Activated CD4-positive, alpha-beta T cell treated with anti-CD3 and anti-CD28 coated beads, Interleukin-2, amount 10 ng/mL, durations not matched to agents 7 days and 5 days (primary cell): ENCODE measurements around the gene PCCA. TPM values are rescaled to one million over a fixed set of nuclear protein-coding genes. Genes with fewer than 3 reads are reported as not detected.
"Not testable (repeated sequence)": the region's sequence is repeated elsewhere in the genome, so short reads cannot be mapped to it uniquely, and the experiment has no call there.

Source experiments
- CTCF ChIA-PET: fragments of 350-600 bp; sonication (Branson Sonifier 250); formaldehyde crosslinking; loops from one replicate; lab custom pipeline; 2021; ENCODE audit warnings: antibody characterized with exemption; lab: Charles Lee
- POLR2A ChIA-PET: fragments of 350-600 bp; sonication (Branson Sonifier 250); formaldehyde crosslinking; loops from one replicate; lab custom pipeline; 2021; ENCODE audit warnings: antibody characterized with exemption; lab: Charles Lee
- DNase-seq: peaks from one replicate; pipeline ENCODE4 v3.0.0-alpha.2; 2020
- H3K27ac Mint-ChIP-seq: one replicate; pipeline ENCODE4 v1.8.0; 2021; ENCODE audit warnings: mild to moderate bottlenecking, moderate library complexity, mixed read lengths
- H3K27me3 Mint-ChIP-seq: one replicate; pipeline ENCODE4 v1.8.0; 2021; ENCODE audit warnings: mixed read lengths
- H3K36me3 Mint-ChIP-seq: one replicate; pipeline ENCODE4 v1.8.0; 2021; ENCODE audit warnings: low read depth, mixed read lengths
- H3K4me1 Mint-ChIP-seq: one replicate; pipeline ENCODE4 v1.8.0; 2021; ENCODE audit warnings: mixed read lengths
- H3K4me3 Mint-ChIP-seq: one replicate; pipeline ENCODE4 v1.8.0; 2021; ENCODE audit warnings: mild to moderate bottlenecking, moderate library complexity, mixed read lengths
- H3K9me3 Mint-ChIP-seq: one replicate; pipeline ENCODE4 v1.8.0; 2021; ENCODE audit warnings: mixed read lengths
- total RNA-seq, 2 experiments: library from RNA; stranded (reverse); gene quantifications; one replicate each; pipeline ENCODE4 v1.2.3, GENCODE V29; 2021

The PCCA gene
- total RNA-seq, 2 experiments from 2014 or later: 8.6 to 8.9 TPM

DNA sequence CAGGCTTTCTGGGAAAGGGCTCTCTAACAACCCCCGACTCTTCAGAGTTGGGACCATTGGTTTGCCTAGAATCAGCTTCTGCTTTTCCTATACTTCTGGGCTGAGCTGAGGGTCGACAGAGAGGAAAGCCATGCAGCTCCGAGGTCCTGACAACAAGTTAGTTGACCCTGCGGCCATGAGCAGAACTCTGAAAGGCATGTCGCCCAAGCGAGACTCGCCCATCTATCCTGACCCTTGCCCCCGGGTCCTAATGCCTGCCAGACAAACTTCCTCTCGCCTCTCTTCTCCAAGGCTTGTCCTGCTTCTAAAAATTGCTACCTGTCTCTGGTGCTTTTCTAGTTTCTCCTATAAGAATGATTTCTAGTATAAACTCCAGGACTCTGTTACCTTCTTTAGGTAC is 9.9 kb upstream of the PCCA start:
- H3K4me1 Mint-ChIP-seq, H3K27ac Mint-ChIP-seq, CTCF ChIA-PET, H3K4me3 Mint-ChIP-seq, H3K27me3 Mint-ChIP-seq, POLR2A ChIA-PET, H3K36me3 Mint-ChIP-seq, H3K9me3 Mint-ChIP-seq, DNase-seq: not testable (repeated sequence)

GRCh38 chr13:100083401-100083800 is 5.5 kb upstream of the PCCA start:
- H3K9me3 Mint-ChIP-seq, POLR2A ChIA-PET, H3K4me3 Mint-ChIP-seq, H3K4me1 Mint-ChIP-seq, H3K27me3 Mint-ChIP-seq, H3K27ac Mint-ChIP-seq, CTCF ChIA-PET, DNase-seq, H3K36me3 Mint-ChIP-seq: not testable (repeated sequence)

GRCh38 chr13:100088273-100088643 is 635 bp upstream of the PCCA start:
- H3K9me3 Mint-ChIP-seq: no peaks in the 10 kb centered on the region
- no peak for DNase-seq
- H3K27me3 Mint-ChIP-seq: no peaks in the 10 kb centered on the region
- peaks cover 23% of the 10 kb centered on the region for H3K4me1 Mint-ChIP-seq
- peak overlapping the region; percentile 94 for H3K4me3 Mint-ChIP-seq
- POLR2A ChIA-PET: no interaction called here
- no peak overlapping the region for H3K27ac Mint-ChIP-seq
- H3K36me3 Mint-ChIP-seq: no peaks in the 10 kb centered on the region
- CTCF ChIA-PET: interaction anchor here (0.6 kb wide), 2 partner anchors 407 to 1380 kb away, joined by 3 to 5 read pairs; no protein-coding TSS in a partner anchor

GRCh38 chr13:100089465-100090032 is 656 bp downstream of the PCCA start:
- H3K27ac Mint-ChIP-seq: peak overlapping the region; percentile 89
- H3K4me3 Mint-ChIP-seq: peak overlapping the region; percentile 94
- no peaks in the 10 kb centered on the region for H3K27me3 Mint-ChIP-seq
- DNase-seq: peak; percentile 35
- peaks cover 23% of the 10 kb centered on the region for H3K4me1 Mint-ChIP-seq
- POLR2A ChIA-PET: no interaction called here
- no peaks in the 10 kb centered on the region for H3K9me3 Mint-ChIP-seq
- H3K36me3 Mint-ChIP-seq: no peaks in the 10 kb centered on the region
- CTCF ChIA-PET: interaction anchor here (0.8 to 1.2 kb wide), 3 partner anchors 9 to 41 kb away, joined by 3 to 4 read pairs (median 3); no protein-coding TSS in a partner anchor

GRCh38 chr13:100090861-100091260 is 2.0 kb downstream of the PCCA start:
- H3K27me3 Mint-ChIP-seq: no peaks in the 10 kb centered on the region
- DNase-seq: no peak
- no peaks in the 10 kb centered on the region for H3K36me3 Mint-ChIP-seq
- ChIA-PET POLR2A (no interaction called here), CTCF (no interaction called here)
- H3K4me3 Mint-ChIP-seq: no peak overlapping the region
- no peak overlapping the region for H3K27ac Mint-ChIP-seq
- H3K4me1 Mint-ChIP-seq: peaks cover 28% of the 10 kb centered on the region
- H3K9me3 Mint-ChIP-seq: no peaks in the 10 kb centered on the region

DNA sequence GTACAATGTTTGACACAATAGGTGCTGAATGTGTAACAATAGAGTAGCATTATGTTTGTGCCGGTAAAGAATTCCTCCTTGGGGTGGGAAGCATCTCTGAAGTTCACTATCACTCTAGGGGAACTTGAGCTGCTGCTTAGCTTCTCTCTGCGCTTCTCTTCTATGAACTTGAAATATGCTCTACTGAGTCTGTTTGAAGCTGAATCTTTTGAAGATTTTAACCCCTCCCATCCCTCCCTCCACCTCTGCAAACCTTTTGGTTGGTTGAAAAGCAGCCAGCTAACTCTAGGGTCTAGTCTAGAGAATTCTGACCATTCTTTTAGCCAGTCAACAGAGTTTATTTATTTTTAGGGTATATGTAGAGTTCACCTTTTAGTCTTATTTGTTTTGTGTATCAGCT is 2.5 kb downstream of the PCCA start:
- Mint-ChIP-seq H3K27ac (no peak overlapping the region), H3K4me3 (no peak overlapping the region), H3K36me3 (no peaks in the 10 kb centered on the region), H3K9me3 (no peaks in the 10 kb centered on the region), H3K4me1 (peaks cover 30% of the 10 kb centered on the region), H3K27me3 (no peaks in the 10 kb centered on the region)
- DNase-seq: no peak
- ChIA-PET CTCF (no interaction called here), POLR2A (no interaction called here)

- H3K4me3 Mint-ChIP-seq, H3K27ac Mint-ChIP-seq, H3K36me3 Mint-ChIP-seq, DNase-seq, H3K27me3 Mint-ChIP-seq, POLR2A ChIA-PET, H3K9me3 Mint-ChIP-seq, CTCF ChIA-PET: not testable (repeated sequence)
- H3K4me1 Mint-ChIP-seq: peaks cover 30% of the 10 kb centered on the region
These were observed 3.4 kb downstream of the PCCA start for GRCh38 chr13:100092273-100092672.

GRCh38 chr13:100095498-100095897 is 6.6 kb downstream of the PCCA start:
- no peaks in the 10 kb centered on the region for H3K27me3 Mint-ChIP-seq
- no peak overlapping the region for H3K4me3 Mint-ChIP-seq
- no peak overlapping the region for H3K27ac Mint-ChIP-seq
- H3K4me1 Mint-ChIP-seq: peaks cover 15% of the 10 kb centered on the region
- DNase-seq: no peak
- ChIA-PET POLR2A (no interaction called here), CTCF (no interaction called here)
- H3K36me3 Mint-ChIP-seq: no peaks in the 10 kb centered on the region
- no peaks in the 10 kb centered on the region for H3K9me3 Mint-ChIP-seq

DNA sequence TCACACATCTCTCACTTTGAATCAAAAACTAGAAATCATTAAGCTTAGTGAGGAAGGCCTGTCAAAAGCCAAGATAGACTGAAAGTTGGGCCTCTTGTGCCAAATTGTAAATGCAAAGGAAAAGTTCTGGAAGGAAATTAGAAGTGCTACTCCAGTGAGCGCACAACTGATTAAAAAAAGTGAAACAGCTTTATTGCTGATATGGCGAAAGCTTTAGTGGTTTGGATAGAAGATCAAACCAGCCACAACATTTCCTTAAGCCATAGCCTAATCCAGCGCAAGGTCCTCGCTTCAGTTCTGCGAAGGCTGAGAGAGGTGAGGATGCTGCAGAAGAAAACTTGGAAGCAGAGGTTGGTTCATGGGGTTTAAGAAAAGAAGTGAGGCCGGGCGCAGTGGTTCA is 7.6 kb downstream of the PCCA start:
- POLR2A ChIA-PET: no interaction called here
- Mint-ChIP-seq H3K27ac (no peak overlapping the region), H3K4me1 (peaks cover 7% of the 10 kb centered on the region), H3K36me3 (no peaks in the 10 kb centered on the region), H3K4me3 (no peak overlapping the region), H3K27me3 (no peaks in the 10 kb centered on the region), H3K9me3 (no peaks in the 10 kb centered on the region)
- DNase-seq: no peak
- CTCF ChIA-PET: no interaction called here

DNA sequence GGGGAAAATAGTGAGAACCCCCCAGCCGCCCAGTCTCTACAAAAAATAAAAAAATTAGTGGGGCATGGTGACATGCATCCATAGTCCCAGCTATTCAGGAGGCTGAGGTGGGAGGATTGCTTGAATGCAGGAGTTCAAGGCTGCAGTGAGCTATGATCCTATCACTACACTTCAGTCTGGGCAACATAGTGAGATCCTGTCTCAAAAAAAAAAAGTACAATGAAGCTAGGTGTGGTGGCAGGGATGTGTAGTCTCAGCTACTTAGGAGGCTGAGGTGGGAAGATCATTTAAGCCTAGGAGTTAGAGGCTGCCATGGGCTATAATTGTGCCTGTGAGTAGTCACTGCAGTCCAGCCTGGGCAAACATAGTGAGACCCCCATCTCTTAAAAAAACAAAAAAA is 8.9 kb downstream of the PCCA start:
- Mint-ChIP-seq H3K27ac (no peak overlapping the region), H3K4me1 (peaks cover 7% of the 10 kb centered on the region), H3K9me3 (no peaks in the 10 kb centered on the region), H3K36me3 (no peaks in the 10 kb centered on the region), H3K4me3 (no peak overlapping the region), H3K27me3 (no peaks in the 10 kb centered on the region)
- DNase-seq: no peak
- POLR2A ChIA-PET: no interaction called here
- CTCF ChIA-PET: interaction anchor here (1.1 kb wide), 1 partner anchor 9 kb away, joined by 3 read pairs; no protein-coding TSS in a partner anchor

GRCh38 chr13:100098445-100099116 is 9.7 kb downstream of the PCCA start:
- H3K4me1 Mint-ChIP-seq: peaks cover 7% of the 10 kb centered on the region
- no peak overlapping the region for H3K27ac Mint-ChIP-seq
- CTCF ChIA-PET: interaction anchor here (1.1 to 1.3 kb wide), 2 partner anchors 9 kb away, joined by 3 to 4 read pairs; no protein-coding TSS in a partner anchor
- H3K36me3 Mint-ChIP-seq: no peaks in the 10 kb centered on the region
- POLR2A ChIA-PET: no interaction called here
- H3K4me3 Mint-ChIP-seq: no peak overlapping the region
- no peak for DNase-seq
- no peaks in the 10 kb centered on the region for H3K9me3 Mint-ChIP-seq
- H3K27me3 Mint-ChIP-seq: no peaks in the 10 kb centered on the region

DNA sequence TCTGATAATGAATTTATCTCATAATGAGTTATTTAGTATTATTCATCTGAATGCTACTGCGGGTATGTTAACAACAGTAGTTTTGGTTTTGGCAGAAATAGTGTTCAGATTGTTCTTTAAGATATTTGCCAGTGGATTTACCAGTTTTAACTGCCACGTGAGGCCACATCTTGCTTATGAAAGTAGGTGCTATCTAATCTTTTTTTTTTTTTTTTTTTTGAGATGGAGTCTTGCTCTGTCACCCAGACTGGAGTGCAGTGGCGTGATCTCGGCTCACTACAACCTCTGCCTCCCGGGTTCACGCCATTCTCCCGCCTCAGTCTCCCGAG is 10.2 kb downstream of the PCCA start:
- POLR2A ChIA-PET: not testable (repeated sequence)

DNA sequence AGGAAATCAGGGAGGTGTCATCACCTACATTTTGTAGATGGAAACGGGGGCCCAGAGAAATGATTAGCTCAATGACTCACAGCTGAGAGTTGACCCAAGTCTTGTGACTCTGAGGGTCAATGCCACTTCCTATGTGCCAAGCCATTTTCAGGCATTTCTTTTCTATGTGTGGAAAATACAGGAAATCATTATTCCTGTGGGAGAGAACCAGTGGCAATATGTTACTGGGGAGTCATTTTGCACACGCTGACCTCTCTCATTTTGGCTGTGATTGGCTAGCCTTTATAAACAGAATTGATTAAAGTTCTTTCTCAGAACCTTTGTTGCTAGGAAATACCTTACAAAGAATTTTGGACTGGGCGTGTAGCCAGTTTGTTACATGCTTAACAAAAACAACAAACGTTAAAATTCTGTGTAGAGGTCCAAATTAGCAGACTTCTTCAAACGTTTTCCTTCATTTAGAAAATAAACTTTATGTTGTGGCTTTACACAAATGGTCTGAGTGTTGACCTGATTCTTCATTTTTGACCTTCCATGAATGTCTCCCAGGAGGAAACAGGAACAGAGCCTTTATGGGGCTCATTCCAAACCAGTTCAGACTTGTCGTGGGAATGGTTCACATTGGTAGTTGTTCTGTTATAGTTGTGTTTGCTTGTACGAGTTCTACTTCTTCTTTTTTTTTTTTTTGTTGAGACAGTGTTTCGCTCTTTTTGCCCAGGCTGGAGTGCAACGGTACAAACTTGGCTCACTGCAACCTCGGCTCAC is 11.4 kb downstream of the PCCA start:
- H3K27me3 Mint-ChIP-seq: no peaks in the 10 kb centered on the region
- H3K9me3 Mint-ChIP-seq: no peaks in the 10 kb centered on the region
- H3K36me3 Mint-ChIP-seq: peaks cover 7% of the 10 kb centered on the region
- ChIA-PET POLR2A (interaction anchor here (0.6 kb wide), 1 partner anchor 51 kb away, joined by 3 read pairs; no protein-coding TSS in a partner anchor), CTCF (no interaction called here)
- H3K27ac Mint-ChIP-seq: no peak overlapping the region
- no peak for DNase-seq
- H3K4me3 Mint-ChIP-seq: no peak overlapping the region
- H3K4me1 Mint-ChIP-seq: peaks cover 6% of the 10 kb centered on the region

More for the DNA sequence above, 10.2 kb downstream of the PCCA start:
- CTCF ChIA-PET: interaction anchor here (1.3 kb wide), 1 partner anchor 9 kb away, joined by 4 read pairs; no protein-coding TSS in a partner anchor
- DNase-seq, H3K4me1 Mint-ChIP-seq, H3K4me3 Mint-ChIP-seq, H3K27ac Mint-ChIP-seq, H3K36me3 Mint-ChIP-seq, H3K9me3 Mint-ChIP-seq, H3K27me3 Mint-ChIP-seq: not testable (repeated sequence)
